Stimulated activated CD4-positive, alpha-beta T cell treated with anti-CD3 and anti-CD28 coated beads, Interleukin-2, amount 100 ng/mL, for 24 hours (primary cell): ENCODE measurements around the gene CHMP2A.
"Not testable (repeated sequence)": the region's sequence is repeated elsewhere in the genome, so short reads cannot be mapped to it uniquely, and the experiment has no call there.

Experiments used
- DNase-seq, 2 donors: peaks; one replicate each; pipeline ENCODE4 v3.0.0-alpha.2; 2020

Gene CHMP2A

GRCh38 chr19:58553799-58554493 is 959 bp downstream of the CHMP2A start:
- peak in 1 of 2 donors; percentile 47 for DNase-seq

DNA sequence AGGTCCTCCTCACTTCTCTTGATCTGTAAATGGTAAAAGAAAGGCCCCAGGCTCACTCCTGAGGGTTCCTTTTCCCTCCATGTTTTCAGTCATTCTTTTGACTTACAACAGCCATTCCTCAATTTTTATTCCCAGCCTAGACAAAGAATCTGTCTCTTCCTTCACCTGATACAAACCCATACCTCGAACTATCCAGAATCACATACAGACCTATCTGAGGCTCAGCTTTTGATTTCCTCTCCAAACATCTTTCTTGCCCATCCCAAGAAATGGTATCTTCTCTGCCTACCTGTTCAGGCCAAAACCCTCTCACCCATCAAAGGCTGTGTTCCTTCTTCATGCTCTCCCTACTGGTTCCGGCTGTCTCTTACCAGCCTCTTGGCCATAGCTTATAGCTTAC is 2.2 kb downstream of the CHMP2A start:
- no peak for DNase-seq

GRCh38 chr19:58551577-58552471 is 3.1 kb downstream of the CHMP2A start:
- peak in 1 of 2 donors; percentile 21 for DNase-seq

DNA sequence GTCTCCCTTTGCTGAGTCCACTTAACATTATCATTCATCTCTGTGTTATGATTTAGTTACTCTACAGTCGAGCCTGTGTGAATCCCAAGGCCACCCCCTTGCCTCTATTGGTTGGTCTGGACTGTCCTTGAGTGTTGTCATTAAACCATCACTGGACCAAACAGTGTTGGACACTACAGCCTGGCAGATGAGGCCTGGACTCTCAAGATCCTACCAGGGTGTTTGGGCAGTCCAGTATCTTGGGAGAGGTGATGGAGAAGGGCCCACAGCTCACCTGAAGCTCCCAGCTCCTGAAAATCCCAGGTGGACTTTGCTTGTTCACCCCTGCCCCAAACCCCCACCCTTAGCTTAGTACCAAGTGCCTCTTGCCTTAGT is 3.8 kb downstream of the CHMP2A start:
- no peak for DNase-seq

DNA sequence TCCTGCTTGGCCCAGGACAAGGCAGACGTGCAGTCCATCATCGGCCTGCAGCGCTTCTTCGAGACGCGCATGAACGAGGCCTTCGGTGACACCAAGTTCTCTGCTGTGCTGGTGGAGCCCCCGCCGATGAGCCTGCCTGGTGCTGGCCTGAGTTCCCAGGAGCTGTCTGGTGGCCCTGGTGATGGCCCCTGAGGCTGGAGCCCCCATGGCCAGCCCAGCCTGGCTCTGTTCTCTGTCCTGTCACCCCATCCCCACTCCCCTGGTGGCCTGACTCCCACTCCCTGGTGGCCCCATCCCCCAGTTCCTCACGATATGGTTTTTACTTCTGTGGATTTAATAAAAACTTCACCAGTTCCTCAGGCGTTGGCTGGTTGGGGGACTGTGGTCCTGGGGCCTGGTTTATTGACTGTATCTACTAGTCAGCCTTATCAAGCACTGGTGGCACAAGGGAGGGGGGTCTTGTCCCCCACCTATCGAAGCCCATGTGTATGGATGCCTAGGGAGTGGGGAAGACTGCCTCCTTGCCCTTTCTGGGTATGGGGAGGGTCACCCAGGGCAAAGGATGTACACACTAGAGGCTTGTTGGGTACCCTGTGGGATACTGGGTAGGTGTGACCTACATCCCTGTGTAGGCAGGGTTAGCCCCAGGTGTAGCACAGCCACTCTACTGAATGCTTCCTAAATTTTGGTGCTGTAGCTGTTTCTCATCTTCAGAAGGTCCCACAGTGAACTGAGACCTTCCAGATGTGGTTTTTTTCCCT is 4.4 kb downstream of the CHMP2A start:
- peak in 1 of 2 donors; percentile 18 for DNase-seq

DNA sequence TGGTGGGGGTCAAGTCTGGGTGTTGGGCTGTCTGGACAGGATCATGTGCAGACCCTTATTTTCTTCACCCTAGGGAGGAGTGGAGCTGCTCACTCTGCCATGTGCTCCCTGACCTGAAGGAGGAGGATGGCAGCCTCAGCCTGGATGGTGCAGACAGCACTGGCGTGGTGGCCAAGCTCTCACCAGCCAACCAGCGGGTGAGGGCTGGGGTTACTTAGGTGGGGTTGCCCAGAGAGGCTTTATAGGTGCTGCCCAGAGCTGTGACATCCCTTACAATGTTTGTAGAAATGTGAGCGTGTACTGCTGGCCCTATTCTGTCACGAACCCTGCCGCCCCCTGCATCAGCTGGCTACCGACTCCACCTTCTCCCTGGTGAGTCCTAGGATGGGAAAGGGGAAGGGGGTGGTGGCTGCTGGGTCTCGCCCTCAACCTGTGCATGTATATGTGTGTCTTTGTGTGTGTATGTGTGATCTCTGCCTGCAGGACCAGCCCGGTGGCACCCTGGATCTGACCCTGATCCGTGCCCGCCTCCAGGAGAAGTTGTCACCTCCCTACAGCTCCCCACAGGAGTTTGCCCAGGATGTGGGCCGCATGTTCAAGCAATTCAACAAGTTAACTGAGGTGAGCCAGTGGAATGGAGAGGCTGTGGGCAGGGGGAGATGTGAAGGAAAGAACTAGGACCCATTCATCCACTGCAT is 5.1 kb downstream of the CHMP2A start:
- no peak for DNase-seq

DNA sequence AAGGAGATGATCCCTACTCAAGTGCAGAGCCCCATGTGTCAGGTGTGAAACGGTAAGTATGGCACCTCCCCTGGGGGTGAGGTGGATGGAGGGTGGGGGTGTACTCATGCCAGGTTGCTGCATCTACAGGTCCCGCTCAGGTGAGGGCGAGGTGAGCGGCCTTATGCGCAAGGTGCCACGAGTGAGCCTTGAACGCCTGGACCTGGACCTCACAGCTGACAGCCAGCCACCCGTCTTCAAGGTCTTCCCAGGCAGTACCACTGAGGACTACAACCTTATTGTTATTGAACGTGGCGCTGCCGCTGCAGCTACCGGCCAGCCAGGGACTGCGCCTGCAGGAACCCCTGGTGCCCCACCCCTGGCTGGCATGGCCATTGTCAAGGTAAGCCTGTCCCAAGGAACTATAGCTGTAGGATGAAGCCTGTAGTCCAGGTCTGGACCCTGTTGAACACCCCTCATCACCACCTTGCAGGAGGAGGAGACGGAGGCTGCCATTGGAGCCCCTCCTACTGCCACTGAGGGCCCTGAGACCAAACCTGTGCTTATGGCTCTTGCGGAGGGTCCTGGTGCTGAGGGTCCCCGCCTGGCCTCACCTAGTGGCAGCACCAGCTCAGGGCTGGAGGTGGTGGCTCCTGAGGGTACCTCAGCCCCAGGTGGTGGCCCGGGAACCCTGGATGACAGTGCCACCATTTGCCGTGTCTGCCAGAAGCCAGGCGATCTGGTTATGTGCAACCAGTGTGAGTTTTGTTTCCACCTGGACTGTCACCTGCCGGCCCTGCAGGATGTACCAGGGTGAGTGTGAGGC is 5.8 kb downstream of the CHMP2A start:
- DNase-seq = no peak

DNA sequence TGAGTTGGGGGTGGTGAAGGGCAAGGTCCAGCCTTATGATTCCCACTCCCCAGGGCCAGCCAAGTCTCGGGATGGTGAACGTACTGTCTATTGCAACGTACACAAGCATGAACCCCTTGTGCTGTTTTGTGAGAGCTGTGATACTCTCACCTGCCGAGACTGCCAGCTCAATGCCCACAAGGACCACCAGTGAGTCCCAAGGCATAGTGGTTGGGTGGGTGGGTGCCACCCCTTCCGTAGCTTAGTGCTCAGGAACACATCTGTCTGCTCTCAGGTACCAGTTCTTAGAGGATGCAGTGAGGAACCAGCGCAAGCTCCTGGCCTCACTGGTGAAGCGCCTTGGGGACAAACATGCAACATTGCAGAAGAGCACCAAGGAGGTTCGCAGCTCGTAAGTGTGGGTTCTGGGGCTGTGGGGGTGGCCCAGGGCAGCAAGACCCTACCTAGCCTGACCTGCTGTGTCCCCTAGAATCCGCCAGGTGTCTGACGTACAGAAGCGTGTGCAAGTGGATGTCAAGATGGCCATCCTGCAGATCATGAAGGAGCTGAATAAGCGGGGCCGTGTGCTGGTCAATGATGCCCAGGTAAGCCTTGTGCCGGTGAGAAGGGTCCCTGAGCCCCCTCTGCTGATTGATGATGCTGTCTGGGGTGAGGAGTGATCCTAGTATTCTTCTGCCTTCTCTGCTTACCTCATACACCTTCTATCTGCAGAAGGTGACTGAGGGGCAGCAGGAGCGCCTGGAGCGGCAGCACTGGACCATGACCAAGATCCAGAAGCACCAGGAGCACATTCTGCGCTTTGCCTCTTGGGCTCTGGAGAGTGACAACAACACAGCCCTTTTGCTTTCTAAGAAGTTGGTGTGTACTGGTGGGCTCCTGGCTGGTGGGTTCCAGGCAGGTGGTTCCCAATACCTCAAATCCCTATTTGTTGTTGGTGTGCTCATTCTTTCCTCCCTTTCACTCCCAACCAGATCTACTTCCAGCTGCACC is 7.3 kb downstream of the CHMP2A start:
- peak in 1 of 2 donors; percentile 19 for DNase-seq

DNA sequence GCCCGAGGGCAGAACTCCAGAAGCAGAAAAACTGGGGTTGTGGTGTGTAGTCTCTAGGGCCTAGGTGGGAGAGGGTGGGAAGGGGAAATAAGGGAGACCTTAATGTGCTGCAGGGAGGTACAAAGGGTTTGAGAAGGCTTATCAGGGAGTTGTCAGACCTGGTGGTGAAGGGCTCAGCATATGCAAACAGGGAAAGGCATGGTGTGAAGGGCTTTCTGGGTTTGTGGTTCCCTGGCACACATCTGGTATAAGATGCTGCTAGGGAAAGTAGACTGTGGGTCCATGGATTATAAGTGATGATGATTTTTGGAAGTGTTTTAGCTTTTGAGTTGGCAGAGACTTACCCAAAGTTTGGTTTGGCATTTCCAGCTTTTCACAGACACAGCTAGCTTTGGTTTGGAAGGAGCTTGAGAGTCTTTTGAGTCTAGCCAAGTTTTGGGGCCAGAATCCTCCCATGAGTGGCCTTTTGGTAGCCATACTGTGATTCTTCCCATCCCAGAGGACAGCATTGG is 8.8 kb downstream of the CHMP2A start:
- no peak for DNase-seq

DNA sequence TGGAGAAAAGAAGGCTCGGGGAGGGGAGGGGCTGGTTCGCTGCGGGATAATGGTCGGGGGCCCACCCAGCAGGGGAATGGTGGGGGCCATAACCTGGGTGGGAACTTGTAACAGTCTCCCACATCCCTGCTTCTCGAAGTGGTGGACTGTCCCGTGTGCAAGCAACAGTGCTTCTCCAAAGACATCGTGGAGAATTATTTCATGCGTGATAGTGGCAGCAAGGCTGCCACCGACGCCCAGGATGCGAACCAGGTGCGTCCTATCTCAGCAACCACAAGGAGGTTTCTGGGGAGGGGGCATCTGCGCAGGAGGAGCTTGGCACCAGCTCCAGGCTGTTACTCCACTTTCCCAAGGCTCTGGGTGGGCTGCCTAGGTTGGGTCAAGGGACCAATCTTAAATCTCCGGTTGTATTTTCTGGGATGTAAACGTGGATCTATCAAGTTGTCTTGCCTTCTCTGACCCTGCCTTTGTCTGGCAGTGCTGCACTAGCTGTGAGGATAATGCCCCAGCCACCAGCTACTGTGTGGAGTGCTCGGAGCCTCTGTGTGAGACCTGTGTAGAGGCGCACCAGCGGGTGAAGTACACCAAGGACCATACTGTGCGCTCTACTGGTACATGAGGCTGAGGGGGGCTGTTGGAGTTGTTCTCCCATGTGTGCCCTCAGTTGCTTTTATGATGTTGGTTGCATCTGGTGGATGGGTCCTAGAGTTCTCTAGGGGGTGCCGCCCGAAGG is 9.5 kb downstream of the CHMP2A start:
- peak in 1 of 2 donors; percentile 18 for DNase-seq

- DNase-seq = peak in 1 of 2 donors; percentile 77
These were observed 10.2 kb downstream of the CHMP2A start for GRCh38 chr19:58544591-58545285.

DNA sequence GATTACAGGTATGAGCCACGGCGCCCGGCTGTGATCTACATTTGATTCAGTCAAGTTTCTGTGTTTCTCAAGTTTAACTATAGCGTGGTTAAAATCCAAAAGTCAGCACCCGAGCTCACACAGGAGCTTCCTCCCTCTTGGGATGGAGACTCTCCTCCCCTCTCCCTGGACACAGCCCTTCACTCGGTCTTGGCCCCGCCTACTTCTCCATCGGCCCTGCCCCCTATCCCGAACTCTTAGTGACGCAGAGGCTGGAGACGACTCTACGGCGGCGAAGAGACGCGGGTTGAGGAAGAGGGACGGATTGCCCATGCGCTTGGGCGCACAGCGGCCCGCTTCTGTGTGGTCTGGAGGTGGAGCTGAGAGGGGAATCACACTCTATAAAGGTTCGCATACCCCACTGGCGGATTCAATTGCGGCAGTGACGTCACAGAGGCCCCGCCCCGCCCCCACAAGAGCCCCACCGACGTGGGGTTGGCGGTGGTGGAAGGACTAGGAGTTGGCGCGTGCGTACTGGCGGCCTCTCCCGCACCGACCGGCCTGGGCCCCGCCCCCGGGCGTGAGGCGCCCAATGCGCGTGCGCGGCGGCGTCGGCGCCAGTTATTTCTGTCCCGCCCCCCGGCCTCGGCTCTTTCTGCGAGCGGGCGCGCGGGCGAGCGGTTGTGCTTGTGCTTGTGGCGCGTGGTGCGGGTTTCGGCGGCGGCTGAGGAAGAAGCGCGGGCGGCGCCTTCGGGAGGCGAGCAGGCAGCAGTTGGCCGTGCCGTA is 10.9 kb downstream of the CHMP2A start, which contains the start of gene TRIM28:
Gene TRIM28 (plus strand): TSS at position 239 of the 765 bp plus-strand sequence. CDS start 694 bp downstream, outside the sequence.
- DNase-seq = peak; percentile 100

GRCh38 chr19:58542641-58543372 is 12.1 kb downstream of the CHMP2A start:
- not testable (repeated sequence) for DNase-seq

GRCh38 chr19:58539169-58539559 is 15.7 kb downstream of the CHMP2A start:
- DNase-seq = not testable (repeated sequence)

DNA sequence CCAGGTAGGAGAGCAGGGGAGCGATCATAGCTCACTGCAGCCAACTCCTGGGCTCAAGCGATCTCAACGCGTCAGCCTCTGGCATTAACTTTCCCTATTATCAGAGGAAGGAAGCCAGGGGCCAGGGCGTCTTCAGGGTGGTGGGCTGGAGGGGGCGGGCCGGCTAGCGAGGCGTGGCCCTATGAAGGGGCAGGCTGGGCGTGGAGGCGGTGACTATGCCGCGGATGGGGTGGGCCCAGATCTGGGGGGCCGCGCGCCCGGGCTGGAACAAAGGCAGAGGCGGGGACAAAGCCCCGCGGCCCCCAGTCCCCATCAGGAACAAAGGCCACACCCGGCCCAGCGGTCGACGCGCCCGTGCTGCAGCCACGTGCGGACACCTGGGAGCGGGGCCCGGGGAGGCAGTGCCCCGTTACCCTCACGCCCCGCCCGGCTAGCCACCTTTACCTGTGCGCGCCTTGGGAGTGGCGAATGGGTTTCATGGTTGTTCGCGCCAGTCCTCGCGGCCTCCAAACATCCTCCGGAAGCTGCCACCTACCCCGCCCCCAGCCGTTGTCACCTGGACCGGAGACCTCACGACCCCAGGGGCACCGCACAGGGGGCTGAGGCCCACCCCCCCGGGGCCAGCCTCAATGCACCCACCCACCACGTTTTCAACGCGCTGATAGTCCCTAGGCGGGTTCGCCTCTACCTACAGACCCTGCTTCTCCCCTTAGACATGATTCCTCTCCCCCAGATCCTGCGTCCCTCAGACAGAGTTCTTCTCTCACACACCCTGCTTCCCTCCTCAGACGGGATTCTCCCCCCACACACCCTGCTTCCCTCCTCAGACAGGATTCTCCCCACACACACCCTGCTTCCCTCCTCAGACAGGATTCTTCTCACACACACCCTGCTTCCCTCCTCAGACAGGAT is 16.4 kb downstream of the CHMP2A start:
- peak; percentile 47 to 63 for DNase-seq
